NCI-H187 treated with DMSO at 0.1 percent for 48 hours (cell line): ENCODE data around the gene RPS14.
A peak's percentile ranks its signal among the peaks of the same experiment; 100 is the strongest.

Source experiments
- DNase-seq: peaks from one replicate; lab custom pipeline; 2025; lab: John Stamatoyannopoulos, UW

RPS14 gene

GRCh38 chr5:150413176-150413901 is 36.2 kb downstream of the RPS14 start:
- no peak for DNase-seq

GRCh38 chr5:150412319-150413175 is 37.0 kb downstream of the RPS14 start, which contains the start of gene CD74:
TSS of gene CD74 (minus strand) at chr5:150412910. CDS start at chr5:150412749, 161 bp downstream.
- DNase-seq = no peak

- DNase-seq = no peak
Measured at GRCh38 chr5:150411245-150411979, 38.1 kb downstream of the RPS14 start.

GRCh38 chr5:150410524-150411244 is 38.9 kb downstream of the RPS14 start:
- DNase-seq = no peak

- peak; percentile 17 for DNase-seq
Measured at GRCh38 chr5:150409638-150410523, 39.7 kb downstream of the RPS14 start.

GRCh38 chr5:150408231-150408943 is 41.2 kb downstream of the RPS14 start:
- no peak for DNase-seq

GRCh38 chr5:150407096-150407720 is 42.3 kb downstream of the RPS14 start:
- no peak for DNase-seq

- DNase-seq = no peak
Measured at GRCh38 chr5:150406723-150407095, 42.8 kb downstream of the RPS14 start.

- DNase-seq = no peak
Measured at GRCh38 chr5:150406103-150406722, 43.3 kb downstream of the RPS14 start.

- DNase-seq = no peak
Measured at GRCh38 chr5:150404941-150405816, 44.4 kb downstream of the RPS14 start.

GRCh38 chr5:150404535-150404934 is 45.0 kb downstream of the RPS14 start:
- DNase-seq = no peak

GRCh38 chr5:150404121-150404520 is 45.4 kb downstream of the RPS14 start:
- no peak for DNase-seq

GRCh38 chr5:150402901-150403342 is 46.6 kb downstream of the RPS14 start:
- DNase-seq = no peak

GRCh38 chr5:150402229-150402773 is 47.2 kb downstream of the RPS14 start:
- no peak for DNase-seq

- DNase-seq = no peak
Measured at GRCh38 chr5:150401376-150402228, 47.9 kb downstream of the RPS14 start.

GRCh38 chr5:150401076-150401375 is 48.5 kb downstream of the RPS14 start:
- no peak for DNase-seq
